COLO668 (cell line): ENCODE results near the gene DCAKD.

Experiments
- DNase-seq: peaks from one replicate; lab custom pipeline; 2025; ENCODE audit not compliant: unreplicated experiment; lab: John Stamatoyannopoulos, UW

DCAKD gene

GRCh38 chr17:45005700-45006099 lies 45.7 kb downstream of the DCAKD start:
- DNase-seq: no peak

GRCh38 chr17:45004388-45004787 lies 47.0 kb downstream of the DCAKD start:
- DNase-seq: no peak

GRCh38 chr17:45003877-45004276 lies 47.6 kb downstream of the DCAKD start:
- no peak for DNase-seq

- peak; percentile 39 for DNase-seq
Measured at GRCh38 chr17:45001310-45001709, 50.1 kb downstream of the DCAKD start.

- DNase-seq: no peak
Measured at GRCh38 chr17:44999433-44999832, 52.0 kb downstream of the DCAKD start.

GRCh38 chr17:44998646-44999045 lies 52.8 kb downstream of the DCAKD start:
- no peak for DNase-seq

- peak; percentile 6 for DNase-seq
Measured at GRCh38 chr17:44997733-44998520, 53.5 kb downstream of the DCAKD start.

- no peak for DNase-seq
Measured at GRCh38 chr17:44996304-44996703, 55.1 kb downstream of the DCAKD start.

GRCh38 chr17:44995436-44996001 lies 55.9 kb downstream of the DCAKD start:
- DNase-seq: no peak

GRCh38 chr17:44992242-44992939 lies 59.0 kb downstream of the DCAKD start:
- DNase-seq: no peak

GRCh38 chr17:44990994-44991393 lies 60.4 kb downstream of the DCAKD start:
- DNase-seq: no peak

GRCh38 chr17:44989552-44990138 lies 61.8 kb downstream of the DCAKD start:
- DNase-seq: no peak

- DNase-seq: no peak
Measured at GRCh38 chr17:44988044-44988942, 63.1 kb downstream of the DCAKD start.

- no peak for DNase-seq
Measured at GRCh38 chr17:44983563-44983962, 67.9 kb downstream of the DCAKD start.

GRCh38 chr17:44982113-44982702 lies 69.2 kb downstream of the DCAKD start:
- no peak for DNase-seq

- DNase-seq: peak; percentile 26
Measured at GRCh38 chr17:44981221-44981968, 70.0 kb downstream of the DCAKD start.

- peak; percentile 12 for DNase-seq
Measured at GRCh38 chr17:44979426-44979995, 71.9 kb downstream of the DCAKD start.

GRCh38 chr17:44978807-44979206 lies 72.6 kb downstream of the DCAKD start:
- DNase-seq: no peak

GRCh38 chr17:44977814-44978550 lies 73.5 kb downstream of the DCAKD start:
- no peak for DNase-seq
